ENCODE measurements around the gene TEKT2.

The TEKT2 gene

GRCh38 chr1:36097693-36098585, 14.0 kb downstream of the TEKT2 start:
- Histone ChIP-seq H3K79me2 (ENCODE audit: insufficient read depth, low read length) (no peaks in the 10 kb centered on the region), H3K9ac (ENCODE audit: low read depth, low read length, poor library complexity, severe bottlenecking) (no peak overlapping the region), H3K4me1 (ENCODE audit: insufficient read depth, low read length, poor library complexity, severe bottlenecking) (no peaks in the 10 kb centered on the region), H4K20me1 (ENCODE audit: insufficient read depth, low read length, poor library complexity, severe bottlenecking) (no peaks in the 10 kb centered on the region), H3F3A (ENCODE audit: low read depth) (no peaks in the 10 kb centered on the region), H3K36me3 (ENCODE audit: insufficient read depth, low read length) (peaks cover 8% of the 10 kb centered on the region; the same call in 1 of the 2 replicates), H3K4me3 (ENCODE audit: low read length, poor library complexity, severe bottlenecking) (no peak overlapping the region), H3K4me2 (ENCODE audit: low read depth, low read length, poor library complexity, severe bottlenecking) (no peak overlapping the region), H3K27me3 (ENCODE audit: insufficient read depth, low read length, poor library complexity, severe bottlenecking) (no peaks in the 10 kb centered on the region), H3K9me3 (ENCODE audit: insufficient read depth, low read depth, low read length) (no peaks in the 10 kb centered on the region), H2AFZ (ENCODE audit: low read length) (no peak overlapping the region), H3K9me2 (replicated peaks; ENCODE audit: low read depth, low read length) (no peaks in the 10 kb centered on the region)
- TF ChIP-seq CTCF (conservative IDR thresholded peaks at IDR 0.05; ENCODE audit: low read length) (no peak), EZH2phosphoT487 (IDR thresholded peaks at IDR 0.05; ENCODE audit: borderline replicate concordance) (no peak)

GRCh38 chr1:36098650-36099365, 14.9 kb downstream of the TEKT2 start:
- H3K79me2 ChIP-seq (ENCODE audit: insufficient read depth, low read length): no peaks in the 10 kb centered on the region
- no peaks in the 10 kb centered on the region for H4K20me1 ChIP-seq (ENCODE audit: insufficient read depth, low read length, poor library complexity, severe bottlenecking)
- no peak overlapping the region for H2AFZ ChIP-seq (ENCODE audit: low read length)
- H3K9ac ChIP-seq (ENCODE audit: low read depth, low read length, poor library complexity, severe bottlenecking): no peak overlapping the region
- no peak overlapping the region for H3K4me3 ChIP-seq (ENCODE audit: low read length, poor library complexity, severe bottlenecking)
- no peaks in the 10 kb centered on the region for H3K27me3 ChIP-seq (ENCODE audit: insufficient read depth, low read length, poor library complexity, severe bottlenecking)
- no peak overlapping the region for H3K4me2 ChIP-seq (ENCODE audit: low read depth, low read length, poor library complexity, severe bottlenecking)
- no peaks in the 10 kb centered on the region for H3F3A ChIP-seq (ENCODE audit: low read depth)
- H3K9me2 ChIP-seq (replicated peaks; ENCODE audit: low read depth, low read length): no peaks in the 10 kb centered on the region
- H3K9me3 ChIP-seq (ENCODE audit: insufficient read depth, low read depth, low read length): no peaks in the 10 kb centered on the region
- H3K36me3 ChIP-seq (ENCODE audit: insufficient read depth, low read length): no peaks in the 10 kb centered on the region; the same call in 1 of the 2 replicates
- no peaks in the 10 kb centered on the region for H3K4me1 ChIP-seq (ENCODE audit: insufficient read depth, low read length, poor library complexity, severe bottlenecking)
- TF ChIP-seq CTCF (conservative IDR thresholded peaks at IDR 0.05; ENCODE audit: low read length): no peak
- TF ChIP-seq EZH2phosphoT487 (IDR thresholded peaks at IDR 0.05; ENCODE audit: borderline replicate concordance): no peak

GRCh38 chr1:36099681-36100341, 15.9 kb downstream of the TEKT2 start:
- H2AFZ ChIP-seq (ENCODE audit: low read length): peak overlapping the region; percentile 64; the same call in 1 of the 2 replicates
- H3K79me2 ChIP-seq (ENCODE audit: insufficient read depth, low read length): no peaks in the 10 kb centered on the region
- peak overlapping the region; percentile 58 for H3K4me2 ChIP-seq (ENCODE audit: low read depth, low read length, poor library complexity, severe bottlenecking)

More at GRCh38 chr1:36099681-36100341, 15.9 kb downstream of the TEKT2 start:
- no peaks in the 10 kb centered on the region for H3K27me3 ChIP-seq (ENCODE audit: insufficient read depth, low read length, poor library complexity, severe bottlenecking)
- no peaks in the 10 kb centered on the region for H4K20me1 ChIP-seq (ENCODE audit: insufficient read depth, low read length, poor library complexity, severe bottlenecking)
- no peaks in the 10 kb centered on the region for H3K9me3 ChIP-seq (ENCODE audit: insufficient read depth, low read depth, low read length)
- no peaks in the 10 kb centered on the region for H3K9me2 ChIP-seq (replicated peaks; ENCODE audit: low read depth, low read length)
- TF ChIP-seq CTCF (conservative IDR thresholded peaks at IDR 0.05; ENCODE audit: low read length) (peak; percentile 91), EZH2phosphoT487 (IDR thresholded peaks at IDR 0.05; ENCODE audit: borderline replicate concordance) (no peak)
- peak overlapping the region; percentile 29 for H3K4me3 ChIP-seq (ENCODE audit: low read length, poor library complexity, severe bottlenecking)
- no peaks in the 10 kb centered on the region for H3F3A ChIP-seq (ENCODE audit: low read depth)
- no peaks in the 10 kb centered on the region for H3K4me1 ChIP-seq (ENCODE audit: insufficient read depth, low read length, poor library complexity, severe bottlenecking)
- no peaks in the 10 kb centered on the region for H3K36me3 ChIP-seq (ENCODE audit: insufficient read depth, low read length)
- H3K9ac ChIP-seq (ENCODE audit: low read depth, low read length, poor library complexity, severe bottlenecking): no peak overlapping the region

All from Loucy (cell line).